Amniotic epithelial cell (primary cell): ENCODE data around the gene TAGLN3.

Source experiments
- DNase-seq: peaks from one replicate; pipeline ENCODE4 v3.0.0-alpha.2; 2010; ENCODE audit warnings: low read depth

The TAGLN3 gene

GRCh38 chr3:112048911-112049310 is 50.2 kb downstream of the TAGLN3 start:
- DNase-seq: no peak

DNA sequence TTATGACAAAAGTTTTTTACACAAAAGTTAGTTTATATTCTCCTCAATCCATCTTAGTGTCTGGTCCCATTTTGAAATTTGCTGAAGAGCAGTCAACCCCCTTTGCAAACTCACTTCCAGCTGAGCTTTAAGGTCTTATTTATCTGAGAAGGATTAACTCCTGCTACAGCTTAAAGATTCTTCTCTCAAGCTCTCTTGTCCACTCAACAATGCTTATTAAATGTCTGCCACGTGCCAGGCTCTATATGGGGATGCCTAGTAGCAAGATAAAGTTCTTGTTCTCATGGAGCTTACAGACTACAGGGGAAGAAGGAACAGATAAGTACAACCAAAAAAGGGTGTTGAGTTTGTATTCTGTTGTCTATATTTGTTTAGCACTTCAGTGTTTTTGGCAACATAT is 54.5 kb downstream of the TAGLN3 start:
- DNase-seq: no peak

DNA sequence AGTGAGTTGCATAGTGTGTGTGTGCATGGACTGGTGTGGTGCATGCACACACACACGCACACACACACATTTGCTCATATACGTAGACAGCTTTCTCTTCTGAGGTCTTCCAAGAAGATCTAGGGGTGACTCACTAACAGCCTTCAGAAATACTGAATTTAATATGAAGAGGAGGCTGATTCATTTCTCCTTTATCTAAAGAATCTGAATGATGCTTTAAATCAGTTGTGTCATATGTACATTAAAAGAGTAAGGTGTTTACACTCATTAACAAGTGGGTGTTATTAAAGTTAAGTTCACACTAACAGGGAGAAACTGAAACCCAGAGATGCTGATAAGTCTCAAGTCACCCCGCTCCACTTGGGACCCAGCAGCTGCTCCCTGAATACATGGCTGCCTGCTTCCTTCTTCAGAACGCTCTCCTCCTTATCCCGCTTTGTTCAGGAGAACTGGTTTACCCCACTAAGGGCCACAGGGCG is 57.8 kb downstream of the TAGLN3 start:
- DNase-seq: peak; percentile 84

- no peak for DNase-seq
These were observed 60.8 kb downstream of the TAGLN3 start for GRCh38 chr3:112059497-112059896.

GRCh38 chr3:112061152-112061551 is 62.4 kb downstream of the TAGLN3 start:
- peak; percentile 66 for DNase-seq
